Left renal cortex interstitium (tissue), 4 donors: ENCODE results near the gene GNG7. TPM values are rescaled to one million over a fixed set of nuclear protein-coding genes. Genes with fewer than 3 reads are reported as not detected.
"Not testable (repeated sequence)": the region's sequence is repeated elsewhere in the genome, so short reads cannot be mapped to it uniquely, and the experiment has no call there.

Source experiments
- DNase-seq, 4 donors: peaks; one replicate each; pipeline ENCODE4 v3.0.0-alpha.2; 2013; ENCODE audit warnings: low read depth in 4 of 4, low spot score in 2 of 4, missing footprints in 1 of 4
- polyA plus RNA-seq, 4 donors: library from polyadenylated mRNA; unstranded; fragments of 120-200 nt; gene quantifications; one replicate each; pipeline ENCODE4 v1.2.1, GENCODE V29; 2013; ENCODE audit not compliant: insufficient read length in 4 of 4

GNG7 gene
- polyA plus RNA-seq, 4 donors, result 5.2 to 7.7 (median 7.0) TPM

DNA sequence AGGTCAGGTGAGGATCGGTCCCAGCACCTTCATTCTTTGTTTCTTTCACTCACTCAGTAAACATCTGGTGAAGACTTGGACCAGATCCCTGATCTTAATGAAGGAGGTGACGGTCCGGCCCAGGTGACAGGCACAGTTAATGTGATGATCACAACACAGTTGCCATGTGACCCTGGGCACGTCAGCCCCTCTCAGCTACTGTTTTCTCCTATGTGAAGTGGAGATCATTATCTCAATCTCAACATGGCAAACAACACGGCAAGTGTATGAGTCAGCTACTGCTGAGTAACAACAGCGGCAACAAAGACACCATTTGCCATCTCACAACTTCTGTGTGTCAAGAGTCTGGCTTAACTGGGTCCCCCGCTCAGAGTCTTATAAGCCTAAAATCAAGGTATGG lies 74.6 kb downstream of the GNG7 start:
- no peak for DNase-seq

DNA sequence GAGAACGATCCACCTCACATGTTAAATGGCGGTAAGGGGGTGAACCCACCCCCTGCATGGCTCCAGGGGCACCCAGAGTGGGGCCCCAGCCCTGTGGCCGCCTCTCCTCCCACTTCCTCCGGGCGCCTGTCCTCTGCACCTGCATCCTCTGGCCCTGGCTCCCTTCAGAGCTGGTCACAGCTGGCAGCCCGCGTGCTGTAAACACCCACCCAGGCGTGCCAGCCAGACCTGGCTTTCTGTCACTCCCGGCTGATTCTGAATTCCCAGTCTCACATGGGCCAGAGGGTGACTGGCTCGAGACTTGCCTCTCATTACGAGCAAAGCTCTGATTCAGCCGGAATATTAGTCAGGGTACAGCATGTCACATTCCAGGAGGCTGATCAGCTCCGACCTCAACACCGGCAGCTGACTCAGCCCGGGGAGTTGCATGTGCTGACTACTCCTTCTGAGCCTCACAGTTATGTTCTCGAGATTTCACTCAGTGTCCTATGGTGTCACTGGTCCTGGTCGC lies 75.1 kb downstream of the GNG7 start:
- peak in 1 of 4 donors; percentile 74 for DNase-seq

DNA sequence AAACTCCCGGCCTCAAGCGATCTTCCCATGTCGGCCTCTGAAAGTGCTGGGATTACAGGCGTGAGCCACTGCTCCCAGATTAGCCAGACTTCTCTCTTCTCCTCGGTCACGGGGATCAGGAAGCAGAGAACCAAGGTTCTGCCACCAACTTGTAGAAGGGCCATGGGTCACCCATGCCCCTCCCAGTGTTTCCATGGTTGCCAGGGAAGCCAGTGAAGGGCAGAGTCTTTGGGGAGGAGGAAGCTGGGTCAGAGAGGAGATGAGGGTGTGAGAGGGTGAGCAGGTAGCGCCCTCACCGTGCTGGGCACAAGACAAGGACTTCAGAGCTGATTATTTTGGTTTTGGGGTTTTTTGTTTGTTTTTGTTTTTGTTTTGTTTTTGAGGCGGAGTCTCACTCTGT lies 77.1 kb downstream of the GNG7 start:
- DNase-seq, result no peak

DNA sequence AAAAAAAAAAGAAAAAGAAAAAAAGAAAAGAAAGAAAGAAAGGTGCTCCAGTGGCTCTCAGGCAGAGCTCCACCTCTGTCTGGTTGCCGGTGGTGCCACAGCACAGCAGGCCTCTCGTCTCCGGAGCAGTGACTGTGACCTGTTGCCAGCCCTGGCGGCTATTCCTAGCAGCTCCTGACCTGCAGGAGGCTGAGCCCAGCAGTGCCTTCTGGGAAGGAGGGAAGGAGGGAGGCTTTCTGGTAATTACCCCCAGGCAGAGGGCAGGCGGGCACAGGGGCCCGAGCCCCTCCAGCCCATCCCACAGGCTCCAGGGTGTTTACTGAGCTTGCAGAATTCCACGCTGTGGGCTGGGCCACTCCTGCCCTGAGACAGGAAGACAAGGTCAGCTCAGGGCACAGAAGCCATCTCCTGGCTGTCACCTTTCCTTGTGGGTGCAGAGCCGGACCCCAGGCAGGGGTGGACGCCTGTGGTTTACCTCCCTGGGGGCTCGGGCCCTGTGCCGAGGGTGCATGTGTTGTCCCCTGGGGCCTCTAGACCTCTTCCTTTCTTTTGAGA lies 77.9 kb downstream of the GNG7 start:
- DNase-seq, result no peak

DNA sequence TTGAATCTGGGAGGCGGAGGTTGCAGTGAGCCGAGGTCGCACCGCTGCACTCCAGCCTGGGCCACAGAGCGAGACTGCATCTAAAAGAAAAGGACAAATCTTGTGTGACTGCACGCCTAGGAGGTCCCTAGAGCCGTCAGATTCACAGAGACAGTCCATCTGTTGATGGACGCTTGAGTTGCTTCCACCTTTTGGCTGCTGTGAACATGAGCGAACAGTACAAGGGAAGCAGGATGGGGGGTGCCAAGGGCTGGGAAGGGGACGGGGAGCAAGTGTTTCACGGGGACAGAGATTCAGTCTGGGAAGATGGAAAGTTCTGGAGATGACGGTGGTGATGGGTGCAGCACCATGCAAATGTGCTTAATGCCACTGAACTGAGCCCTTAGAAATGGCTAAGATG lies 78.7 kb downstream of the GNG7 start:
- no peak for DNase-seq

DNA sequence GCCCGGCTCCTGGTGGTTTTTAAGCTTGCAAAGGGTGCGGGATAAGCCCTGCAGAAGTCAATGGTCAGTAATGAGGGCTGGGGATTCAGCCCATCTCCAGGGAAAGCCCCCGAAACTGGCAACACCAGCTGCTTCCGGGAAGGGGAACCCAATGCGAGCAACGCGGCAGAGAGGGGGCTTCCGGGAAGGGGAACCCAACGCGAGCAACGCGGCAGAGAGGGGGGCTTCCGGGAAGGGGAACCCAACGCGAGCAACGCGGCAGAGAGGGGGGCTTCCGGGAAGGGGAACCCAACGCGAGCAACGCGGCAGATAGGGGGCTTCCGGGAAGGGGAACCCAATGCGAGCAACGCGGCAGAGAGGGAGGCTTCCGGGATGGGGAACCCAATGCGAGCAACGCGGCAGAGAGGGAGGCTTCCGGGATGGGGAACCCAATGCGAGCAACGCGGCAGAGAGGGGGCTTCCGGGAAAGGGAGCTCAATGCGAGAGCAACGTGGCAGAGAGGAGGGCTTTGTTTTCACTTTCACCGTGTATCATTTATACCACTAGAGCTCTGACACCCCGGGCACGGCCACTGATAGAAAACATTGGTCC lies 80.0 kb downstream of the GNG7 start:
- not testable (repeated sequence) for DNase-seq

DNA sequence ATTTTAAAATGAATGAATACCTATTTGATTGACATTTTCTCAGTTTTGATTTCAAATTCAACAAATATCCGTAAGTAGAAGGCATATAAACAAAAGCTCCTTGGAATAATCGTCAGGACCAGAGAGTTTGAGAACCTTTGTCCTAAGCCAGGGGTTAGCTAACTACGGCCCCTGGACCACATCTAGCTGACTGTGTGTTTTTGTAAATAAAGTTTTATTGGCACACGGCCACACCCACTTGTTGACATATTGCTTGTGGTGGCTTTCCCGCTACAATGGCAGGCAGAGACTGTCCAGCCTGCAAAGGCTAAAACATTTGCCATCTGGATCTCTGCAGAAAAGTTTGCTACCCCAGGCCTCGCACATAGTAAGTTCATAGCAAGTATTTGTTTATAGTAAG lies 83.4 kb downstream of the GNG7 start:
- DNase-seq, result no peak

DNA sequence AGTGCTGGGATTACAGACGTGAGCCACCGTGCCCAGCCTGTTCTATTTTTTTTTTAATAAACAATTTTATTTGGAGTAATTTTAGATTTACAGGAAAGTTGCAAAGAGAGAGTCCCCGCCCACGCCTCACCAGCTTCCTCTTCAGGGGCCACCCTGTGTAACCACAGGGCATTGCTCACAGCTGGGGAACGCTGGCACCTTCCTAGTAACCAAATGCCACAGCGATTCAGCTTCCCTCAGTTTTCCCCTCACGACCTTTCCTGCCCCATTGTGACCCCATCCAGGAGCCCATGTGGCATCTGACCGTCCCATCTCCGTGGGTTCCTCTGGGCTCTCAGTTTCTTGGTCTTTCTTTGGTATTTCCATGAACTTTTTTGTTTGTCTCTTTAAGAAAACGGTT lies 83.9 kb downstream of the GNG7 start:
- DNase-seq, result no peak

DNA sequence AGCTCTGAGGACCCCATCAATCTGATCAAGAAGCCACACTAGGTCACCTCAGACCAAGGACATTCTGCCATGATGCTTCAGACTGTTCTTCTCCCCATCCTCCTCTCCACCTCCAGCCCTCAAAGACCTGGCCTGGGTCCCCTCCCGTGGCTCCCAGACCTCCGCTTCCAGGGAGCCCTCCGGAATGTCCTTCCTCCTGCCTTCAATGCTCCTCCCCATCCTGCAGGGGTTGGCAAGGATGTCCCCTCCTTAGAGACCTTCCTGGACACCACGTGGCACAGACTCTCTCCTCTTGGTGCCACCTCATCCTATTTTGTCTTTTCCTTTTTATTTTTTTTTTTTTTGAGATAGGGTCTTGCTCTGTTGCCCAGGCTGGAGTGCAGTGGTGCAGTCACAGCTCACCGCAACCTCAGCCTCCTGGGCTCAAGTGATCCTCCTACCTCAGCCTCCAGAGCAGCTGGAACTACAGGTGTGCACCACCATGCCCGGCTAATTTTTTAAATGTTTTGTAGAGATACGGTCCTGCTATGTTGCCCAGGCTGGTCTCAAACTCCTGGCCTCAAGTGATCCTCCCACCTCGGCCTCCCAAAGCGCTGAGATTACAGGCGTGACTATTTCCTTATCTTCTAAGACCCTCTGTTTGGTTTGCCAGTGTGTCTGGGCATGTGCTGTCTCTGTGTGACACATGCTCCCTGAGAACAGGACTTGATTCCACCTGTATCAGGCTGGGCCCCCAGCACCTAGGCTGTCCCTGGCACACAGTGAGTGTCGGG lies 84.9 kb downstream of the GNG7 start:
- DNase-seq, result no peak

DNA sequence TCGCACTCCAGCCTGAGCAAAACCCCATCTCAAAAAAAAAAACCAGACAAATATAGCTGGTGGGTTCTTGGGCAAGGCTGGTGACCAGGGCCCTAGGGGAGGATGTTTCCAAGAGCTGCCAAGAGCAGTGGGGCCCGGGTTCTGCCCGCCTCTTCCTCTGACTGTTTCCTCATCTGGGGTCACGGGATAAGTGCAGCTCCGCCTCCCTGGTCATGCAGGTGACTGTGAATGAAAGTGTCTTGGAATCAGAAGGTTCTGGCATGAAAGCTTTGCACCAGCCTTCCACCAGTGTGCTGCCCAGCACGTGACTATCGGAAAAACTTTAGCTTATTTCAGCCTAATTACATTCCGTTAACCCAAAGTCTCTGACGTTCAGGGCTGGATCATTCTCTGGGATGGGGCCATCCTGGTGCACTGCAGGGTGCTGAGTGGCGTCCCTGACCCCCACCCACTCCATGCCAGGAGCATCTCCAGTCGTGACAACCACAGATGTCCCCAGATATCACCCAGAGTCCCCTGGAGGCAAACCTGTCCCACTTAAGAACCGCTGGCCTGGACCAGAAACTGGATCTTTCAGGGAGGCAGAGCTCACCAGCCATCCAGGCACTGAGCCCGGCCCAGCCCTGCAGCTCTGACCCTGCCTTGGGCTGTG lies 85.6 kb downstream of the GNG7 start:
- DNase-seq, result no peak

DNA sequence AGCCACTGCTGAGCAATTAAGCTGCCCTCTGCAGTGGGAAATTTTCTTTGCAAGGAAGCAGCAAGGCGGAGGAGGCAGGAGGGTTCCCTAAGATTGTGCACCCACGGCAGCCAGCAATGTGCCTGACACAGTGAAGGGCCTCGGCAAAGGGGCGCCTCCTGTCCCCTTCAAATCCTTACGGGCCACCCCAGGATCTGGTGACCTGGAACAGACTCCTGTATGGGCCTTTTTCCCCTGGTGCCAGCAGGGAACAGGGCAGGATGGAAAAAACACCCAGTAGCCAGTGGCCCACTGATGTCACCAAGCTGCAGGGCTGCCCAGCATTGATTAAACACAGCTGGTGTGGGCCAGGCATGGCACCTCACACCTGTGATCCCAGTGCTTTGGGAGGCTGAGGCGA lies 86.7 kb downstream of the GNG7 start:
- DNase-seq, result no peak

DNA sequence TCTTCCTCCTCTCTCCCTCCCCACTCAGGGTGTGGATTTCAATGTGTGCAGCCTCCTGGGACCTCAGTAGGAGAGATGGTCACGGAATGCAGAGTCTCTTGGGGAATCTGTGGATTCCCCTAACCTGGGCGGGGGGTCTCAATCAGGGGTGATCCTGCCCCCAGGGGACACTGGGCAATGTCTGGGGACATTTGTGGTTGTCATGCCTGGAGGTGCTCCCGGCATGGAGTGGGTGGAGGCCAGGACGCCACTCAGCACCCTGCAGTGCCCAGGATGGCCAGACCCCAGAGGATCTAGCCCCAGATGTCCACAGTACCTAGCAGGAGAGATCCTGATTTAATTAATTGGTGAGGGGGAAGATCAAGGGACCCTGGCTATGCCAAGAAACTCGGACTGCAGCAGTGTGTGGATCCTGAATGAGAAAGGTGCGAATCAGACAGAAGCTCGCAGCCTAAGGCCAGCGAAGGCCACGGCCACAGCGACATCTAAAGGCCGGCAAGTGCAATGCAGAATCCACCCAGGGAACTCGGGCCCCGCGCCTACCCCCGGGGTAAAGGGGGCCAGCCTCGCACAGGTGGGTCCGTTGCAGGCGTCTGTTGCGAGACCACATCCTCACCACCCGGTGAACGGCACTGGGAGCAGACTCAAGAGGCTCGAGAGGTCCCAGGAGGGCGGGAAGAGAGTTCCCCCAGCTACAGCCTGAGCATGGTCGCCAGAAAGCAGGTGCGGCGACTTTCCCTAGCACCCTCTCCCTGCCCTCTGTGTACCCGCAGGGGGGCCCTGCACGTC lies 88.8 kb downstream of the GNG7 start:
- DNase-seq, result no peak

DNA sequence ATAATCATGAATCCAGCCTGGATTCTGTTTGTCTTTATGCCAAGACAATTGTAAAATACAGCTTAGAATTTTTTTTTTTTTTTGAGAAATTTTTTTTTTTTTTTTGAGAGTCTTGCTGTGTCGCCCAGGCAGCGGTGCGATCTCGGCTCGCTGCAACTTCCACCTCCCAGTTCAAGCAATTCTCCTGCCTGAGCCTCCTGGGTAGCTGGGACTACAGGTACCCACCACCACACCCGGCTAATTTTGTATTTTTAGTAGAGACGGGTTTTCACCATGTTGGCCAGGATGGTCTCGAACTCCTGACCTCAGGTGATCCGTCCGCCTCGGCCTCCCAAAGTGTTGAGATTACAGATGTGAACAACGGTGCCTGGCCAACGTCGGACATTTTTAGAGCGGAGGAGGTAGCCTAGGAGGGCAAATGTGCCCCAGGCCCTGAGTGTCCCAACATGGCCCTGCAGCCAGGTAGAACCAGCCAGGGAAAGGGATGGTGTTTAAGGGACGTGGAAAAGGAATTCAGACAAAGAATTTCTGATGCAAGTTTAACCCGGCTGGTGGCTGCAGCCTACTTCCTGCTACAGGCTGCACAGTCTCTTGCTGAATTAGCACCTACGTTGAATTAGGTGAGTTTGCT lies 89.8 kb downstream of the GNG7 start:
- DNase-seq, result no peak

DNA sequence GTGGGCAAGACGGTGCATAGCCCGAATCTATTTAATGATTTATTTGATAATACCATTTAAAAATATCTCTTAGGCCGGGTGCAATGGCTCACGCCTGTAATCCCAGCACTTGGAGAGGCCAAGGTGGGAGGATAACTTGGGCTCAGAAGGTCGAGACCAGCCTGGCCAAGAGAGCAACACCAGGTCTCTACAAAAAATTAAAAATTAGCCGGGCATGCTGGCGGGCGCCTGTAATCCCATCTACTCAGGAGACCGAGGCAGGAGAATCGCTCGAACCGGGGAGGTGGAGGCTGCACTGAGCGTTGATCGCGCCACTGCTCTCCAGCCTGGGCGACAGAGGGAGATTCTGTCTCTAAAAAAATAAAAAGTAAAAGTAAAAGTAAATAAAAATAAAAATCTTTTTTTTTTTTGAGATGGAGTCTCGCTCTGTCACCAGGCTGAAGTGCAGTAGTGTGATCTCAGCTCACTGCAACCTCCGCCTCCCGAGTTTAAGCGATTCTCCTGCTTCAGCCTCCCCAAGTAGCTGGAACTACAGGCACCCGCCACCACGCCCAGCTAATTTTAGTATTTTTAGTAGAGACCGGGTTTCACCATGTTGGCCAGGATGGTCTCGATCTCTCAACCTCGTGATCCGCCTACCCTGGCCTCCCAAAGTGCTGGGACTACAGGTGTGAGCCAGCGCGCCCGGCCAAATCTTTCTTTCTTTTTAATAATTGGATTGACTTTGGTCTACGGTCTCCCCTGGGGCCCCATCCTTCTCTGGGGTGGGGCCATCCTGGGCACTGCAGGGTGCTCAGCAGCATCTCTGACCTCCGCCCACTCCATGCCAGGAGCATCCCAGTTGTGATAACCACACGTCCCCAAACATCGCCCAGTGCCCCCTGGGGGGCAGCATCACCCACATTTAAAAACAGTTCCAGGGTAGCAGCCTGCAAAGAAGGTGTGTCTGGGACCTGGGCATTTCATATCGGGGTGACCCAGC lies 90.7 kb downstream of the GNG7 start:
- no peak for DNase-seq

DNA sequence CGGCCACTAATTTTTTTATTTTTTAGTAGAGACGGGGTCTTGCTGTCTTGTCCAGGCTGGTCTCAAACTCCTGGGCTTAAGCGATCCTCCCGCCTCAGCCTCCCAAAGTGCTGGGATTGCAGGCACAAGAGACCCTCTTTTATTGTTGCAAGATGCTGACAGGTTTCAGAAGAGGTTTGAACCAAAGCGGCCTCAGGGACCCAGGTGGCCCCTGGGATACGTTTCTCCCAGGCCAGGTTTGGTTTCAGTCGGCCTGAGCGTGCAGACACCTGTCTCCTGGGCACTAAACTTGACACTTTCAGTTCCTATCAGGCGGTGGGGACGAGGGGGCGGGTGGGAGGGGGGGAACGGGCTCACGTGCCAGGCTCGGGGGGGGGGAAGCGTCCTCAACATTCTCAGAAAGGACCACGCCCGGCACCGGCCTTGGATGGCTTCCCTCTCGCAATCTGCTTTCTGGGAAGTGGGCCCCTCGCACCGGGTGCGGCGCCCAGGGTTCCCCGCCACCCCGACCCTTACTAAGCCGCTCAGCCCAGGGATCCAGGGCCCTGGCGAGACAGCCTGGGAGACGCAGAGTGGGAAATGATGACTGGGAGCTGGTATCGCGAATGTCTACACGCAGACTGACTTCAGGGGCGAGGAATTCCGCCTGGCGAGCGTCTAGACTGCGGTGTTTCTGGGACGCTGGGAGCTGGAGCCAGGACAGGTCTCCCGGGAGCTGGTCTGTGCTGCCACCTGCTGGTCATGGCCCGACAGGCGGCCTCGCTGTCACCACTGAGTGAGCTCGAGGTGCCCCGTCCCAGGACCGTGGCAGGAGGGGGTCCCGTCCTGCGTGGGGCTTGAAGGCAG lies 91.6 kb downstream of the GNG7 start:
- peak in 1 of 4 donors; percentile 84 for DNase-seq

DNA sequence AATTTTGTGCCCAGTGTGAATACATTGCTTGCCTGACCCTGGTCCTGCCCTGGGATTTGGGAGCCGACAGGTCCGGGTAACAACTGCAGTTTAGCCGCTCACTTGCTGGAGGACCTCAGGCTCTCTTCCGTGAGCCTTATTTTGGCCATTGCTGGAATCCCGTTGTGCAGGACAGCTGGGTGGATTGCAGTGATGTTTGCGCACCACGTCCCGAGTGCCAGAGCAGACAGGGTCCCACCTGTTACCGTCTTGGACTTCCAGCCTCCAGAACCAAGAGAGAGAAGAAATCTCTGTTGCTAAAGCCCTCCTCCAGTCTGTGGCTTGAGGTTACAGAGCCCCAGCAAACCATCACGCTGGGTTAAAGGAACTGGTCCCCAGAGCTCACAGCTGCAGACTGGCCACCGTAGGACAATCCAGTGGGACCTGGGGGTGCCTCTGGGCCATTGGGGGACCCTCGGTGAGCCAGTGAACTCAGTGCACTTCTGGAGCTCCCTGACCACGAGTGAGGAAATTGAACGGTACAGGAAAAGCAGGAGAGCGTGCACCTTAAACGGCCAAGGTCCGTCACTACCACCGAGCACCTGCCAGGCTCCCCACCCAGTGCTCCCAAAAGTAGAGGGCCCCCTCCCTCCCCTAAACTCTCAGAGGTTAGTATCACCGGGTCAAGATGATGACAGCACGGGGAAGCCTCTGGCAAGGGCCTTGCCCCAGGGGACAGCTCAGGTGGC lies 92.9 kb downstream of the GNG7 start:
- no peak for DNase-seq

DNA sequence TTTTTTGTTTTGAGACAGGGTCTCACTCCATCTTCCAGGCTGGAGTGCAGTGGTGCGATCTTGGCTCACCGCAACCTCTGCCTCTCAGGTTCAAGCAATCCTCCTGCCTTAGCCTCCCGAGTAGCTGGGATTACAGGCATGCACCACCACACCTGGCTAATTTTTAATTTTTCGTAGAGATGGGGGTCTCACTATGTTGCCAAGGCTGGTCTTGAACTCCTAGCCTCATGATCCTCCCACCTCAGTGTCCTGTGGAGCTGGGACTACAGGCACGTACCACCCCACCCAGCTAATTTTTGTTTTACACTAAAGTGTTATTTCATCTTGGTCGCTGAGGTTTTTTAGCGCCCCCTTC lies 93.5 kb downstream of the GNG7 start:
- not testable (repeated sequence) for DNase-seq

DNA sequence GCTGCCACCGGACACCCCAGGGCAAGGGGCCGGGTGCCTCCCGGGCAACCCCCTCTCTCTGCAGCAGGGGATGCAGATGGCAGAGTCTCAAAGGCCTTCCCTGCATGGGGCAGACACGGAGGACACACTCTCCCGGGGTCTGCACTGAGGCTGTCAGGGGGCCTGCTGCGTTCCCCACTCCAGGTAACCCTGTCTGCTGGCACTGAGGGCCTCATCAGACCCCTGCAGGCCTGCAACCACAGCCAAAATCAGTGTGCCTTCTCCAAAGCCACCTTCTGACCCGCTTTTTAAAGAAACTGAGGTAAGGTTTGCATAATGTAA lies 93.9 kb downstream of the GNG7 start:
- no peak for DNase-seq
